IPS-18c (cell line): Measurements from ENCODE around the gene COL24A1.
"Not testable (repeated sequence)": the region's sequence is repeated elsewhere in the genome, so short reads cannot be mapped to it uniquely, and the experiment has no call there.

Source experiments
- H3K4me3 ChIP-seq: 2 replicates; pipeline ENCODE4 v1.7.0; 2013; ENCODE audit warnings: low read depth, mild to moderate bottlenecking, low read length, moderate library complexity; ENCODE audit not compliant: insufficient read depth
- H3K9me3 ChIP-seq: one replicate; pipeline ENCODE4 v1.6.1; 2013; ENCODE audit warnings: mild to moderate bottlenecking, low read length, moderate library complexity; ENCODE audit not compliant: control insufficient read depth, insufficient read depth

Gene COL24A1

GRCh38 chr1:85714418-85715114 lies 442.0 kb downstream of the COL24A1 start:
- not testable (repeated sequence) for H3K9me3 ChIP-seq, H3K4me3 ChIP-seq

GRCh38 chr1:85708829-85709227 lies 447.7 kb downstream of the COL24A1 start:
- H3K4me3 ChIP-seq, result peak overlapping the region; percentile 51

GRCh38 chr1:85707990-85708828 lies 448.4 kb downstream of the COL24A1 start, which contains the start of gene ZNHIT6:
Gene ZNHIT6 (minus strand): TSS chr1:85708433. CDS start chr1:85708284, 149 bp downstream.
- H3K9me3 ChIP-seq, result no peaks in the 10 kb centered on the region
- peak within 1 kb of the TSS; percentile 80 for H3K4me3 ChIP-seq

More at GRCh38 chr1:85708829-85709227, 447.7 kb downstream of the COL24A1 start:
- H3K9me3 ChIP-seq, result peaks cover 2% of the 10 kb centered on the region

GRCh38 chr1:85707267-85707989 lies 449.1 kb downstream of the COL24A1 start:
- peak overlapping the region; percentile 80 for H3K4me3 ChIP-seq

GRCh38 chr1:85705940-85706339 lies 450.6 kb downstream of the COL24A1 start:
- no peak overlapping the region for H3K4me3 ChIP-seq
- H3K9me3 ChIP-seq, result no peaks in the 10 kb centered on the region

More at GRCh38 chr1:85707267-85707989, 449.1 kb downstream of the COL24A1 start:
- no peaks in the 10 kb centered on the region for H3K9me3 ChIP-seq

- no peaks in the 10 kb centered on the region for H3K9me3 ChIP-seq
- no peak overlapping the region for H3K4me3 ChIP-seq
Observed at GRCh38 chr1:85700422-85700821, 456.1 kb downstream of the COL24A1 start.

- H3K9me3 ChIP-seq, result no peaks in the 10 kb centered on the region
- H3K4me3 ChIP-seq, result no peak overlapping the region
Observed at GRCh38 chr1:85697895-85698294, 458.7 kb downstream of the COL24A1 start.

- Histone ChIP-seq H3K4me3 (no peak overlapping the region), H3K9me3 (no peaks in the 10 kb centered on the region)
Observed at GRCh38 chr1:85692730-85693314, 463.8 kb downstream of the COL24A1 start.

GRCh38 chr1:85689775-85690404 lies 466.7 kb downstream of the COL24A1 start:
- no peak overlapping the region for H3K4me3 ChIP-seq

GRCh38 chr1:85683292-85684025 lies 473.1 kb downstream of the COL24A1 start:
- Histone ChIP-seq H3K4me3 (no peak overlapping the region), H3K9me3 (no peaks in the 10 kb centered on the region)

More at GRCh38 chr1:85689775-85690404, 466.7 kb downstream of the COL24A1 start:
- no peaks in the 10 kb centered on the region for H3K9me3 ChIP-seq

- no peaks in the 10 kb centered on the region for H3K9me3 ChIP-seq
- no peak overlapping the region for H3K4me3 ChIP-seq
Observed at GRCh38 chr1:85681087-85681486, 475.5 kb downstream of the COL24A1 start.
